A673 (cell line): ENCODE results near the gene FAM24B.

Experiments used
- CTCF ChIP-seq: fragments of 300-800, 200-600 bp; sonication (generic); conservative IDR thresholded peaks from 2 replicates; pipeline ENCODE4 v1.5.1; 2017; ENCODE audit warnings: low read depth, mild to moderate bottlenecking, antibody characterized with exemption, low read length, moderate library complexity, mixed read lengths
- EZH2 ChIP-seq: fragments of 200-600 bp; sonication (generic); IDR thresholded peaks from 2 replicates; pipeline ENCODE4 v1.6.1; 2017; ENCODE audit warnings: borderline replicate concordance, low read depth, mild to moderate bottlenecking, mixed read lengths, antibody characterized with exemption, low read length; ENCODE audit not compliant: poor library complexity, severe bottlenecking

- TF ChIP-seq CTCF (no peak), EZH2 (no peak)
Observed at GRCh38 chr10:122864194-122864592, 15.2 kb downstream of the FAM24B start.
